Nephron (organoid): ENCODE data around the gene C6orf47.
A peak's percentile ranks its signal among the peaks of the same experiment; 100 is the strongest.

Experiments used
- H3K27ac Mint-ChIP-seq, 3 experiments: 2 replicates each; pipeline ENCODE4 v1.8.0; 2020; ENCODE audit warnings: mixed read lengths in 3 of 3, mild to moderate bottlenecking in 2 of 3, moderate library complexity in 1 of 3
- H3K27me3 Mint-ChIP-seq: 2 replicates; pipeline ENCODE4 v1.8.0; 2021; ENCODE audit warnings: low read depth, mild to moderate bottlenecking, moderate library complexity, mixed read lengths
- H3K36me3 Mint-ChIP-seq: 2 replicates; pipeline ENCODE4 v1.8.0; 2020; ENCODE audit warnings: low read depth, mixed read lengths
- H3K4me1 Mint-ChIP-seq: 2 replicates; pipeline ENCODE4 v1.8.0; 2020; ENCODE audit warnings: mixed read lengths
- H3K4me3 Mint-ChIP-seq, 3 experiments: 2 replicates each; pipeline ENCODE4 v1.8.0; 2020; ENCODE audit warnings: mild to moderate bottlenecking in 3 of 3, mixed read lengths in 3 of 3, moderate library complexity in 2 of 3
- H3K9me3 Mint-ChIP-seq: 2 replicates; pipeline ENCODE4 v1.8.0; 2020; ENCODE audit warnings: mixed read lengths
- TF ChIP-seq, protein P1 (sequence below), 3 experiments: fragments of 200-600 bp; sonication (generic); IDR thresholded peaks; one replicate each; pipeline ENCODE4 v1.5.0; 2021; ENCODE audit warnings: antibody characterized with exemption in 3 of 3; ENCODE audit not compliant: unreplicated experiment in 3 of 3

The C6orf47 gene

DNA sequence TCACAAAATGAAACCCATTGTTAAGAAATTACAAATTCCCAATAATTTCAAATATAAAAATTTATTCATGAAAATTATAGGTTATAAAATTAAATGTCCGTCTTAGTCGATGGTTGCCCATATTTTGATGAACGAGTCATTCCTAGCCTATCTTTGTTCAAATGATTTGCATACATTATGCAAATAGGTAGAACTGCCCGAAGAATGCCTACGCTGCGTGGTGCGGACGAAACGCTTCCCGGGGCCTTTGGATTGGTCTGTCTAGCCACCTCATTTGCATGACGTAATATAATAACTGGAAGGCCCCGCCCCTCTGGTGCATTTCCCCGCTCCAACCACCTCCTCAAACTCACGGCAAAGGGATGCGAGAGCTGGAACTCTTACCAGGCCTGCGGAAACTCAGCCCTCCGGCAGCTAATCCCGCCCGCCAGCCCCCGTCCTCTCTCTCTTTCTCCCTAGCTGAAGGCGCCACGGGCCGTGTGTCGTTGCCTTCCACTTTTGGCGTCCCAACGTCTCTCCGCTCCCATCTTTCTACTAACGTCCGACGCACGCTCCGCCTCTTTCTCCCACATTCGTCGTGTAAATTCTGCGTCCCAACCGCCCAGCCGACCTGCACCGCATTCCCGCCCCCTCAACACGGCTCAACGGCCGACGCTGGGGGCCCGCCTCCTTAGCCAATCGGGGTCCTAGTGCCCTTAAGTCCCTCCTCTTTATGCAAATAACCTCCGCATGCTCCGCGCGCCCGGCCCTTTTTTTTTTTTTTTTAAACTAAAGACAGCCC is 40.6 kb downstream of the C6orf47 start:
- peaks cover 23% of the 10 kb centered on the region for H3K4me1 Mint-ChIP-seq
- no peaks in the 10 kb centered on the region for H3K9me3 Mint-ChIP-seq
- H3K4me3 Mint-ChIP-seq, result peak overlapping the region; percentile 86 to 90 (median 87)
- TF ChIP-seq, protein P1, sequence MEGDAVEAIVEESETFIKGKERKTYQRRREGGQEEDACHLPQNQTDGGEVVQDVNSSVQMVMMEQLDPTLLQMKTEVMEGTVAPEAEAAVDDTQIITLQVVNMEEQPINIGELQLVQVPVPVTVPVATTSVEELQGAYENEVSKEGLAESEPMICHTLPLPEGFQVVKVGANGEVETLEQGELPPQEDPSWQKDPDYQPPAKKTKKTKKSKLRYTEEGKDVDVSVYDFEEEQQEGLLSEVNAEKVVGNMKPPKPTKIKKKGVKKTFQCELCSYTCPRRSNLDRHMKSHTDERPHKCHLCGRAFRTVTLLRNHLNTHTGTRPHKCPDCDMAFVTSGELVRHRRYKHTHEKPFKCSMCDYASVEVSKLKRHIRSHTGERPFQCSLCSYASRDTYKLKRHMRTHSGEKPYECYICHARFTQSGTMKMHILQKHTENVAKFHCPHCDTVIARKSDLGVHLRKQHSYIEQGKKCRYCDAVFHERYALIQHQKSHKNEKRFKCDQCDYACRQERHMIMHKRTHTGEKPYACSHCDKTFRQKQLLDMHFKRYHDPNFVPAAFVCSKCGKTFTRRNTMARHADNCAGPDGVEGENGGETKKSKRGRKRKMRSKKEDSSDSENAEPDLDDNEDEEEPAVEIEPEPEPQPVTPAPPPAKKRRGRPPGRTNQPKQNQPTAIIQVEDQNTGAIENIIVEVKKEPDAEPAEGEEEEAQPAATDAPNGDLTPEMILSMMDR (IDR thresholded peaks at IDR 0.05; ENCODE audit: unreplicated experiment in 3 of 3), result no peak
- H3K27me3 Mint-ChIP-seq, result no peaks in the 10 kb centered on the region
- H3K27ac Mint-ChIP-seq, result peak overlapping the region; percentile 91 to 99 (median 98)
- H3K36me3 Mint-ChIP-seq, result peaks cover 25% of the 10 kb centered on the region

DNA sequence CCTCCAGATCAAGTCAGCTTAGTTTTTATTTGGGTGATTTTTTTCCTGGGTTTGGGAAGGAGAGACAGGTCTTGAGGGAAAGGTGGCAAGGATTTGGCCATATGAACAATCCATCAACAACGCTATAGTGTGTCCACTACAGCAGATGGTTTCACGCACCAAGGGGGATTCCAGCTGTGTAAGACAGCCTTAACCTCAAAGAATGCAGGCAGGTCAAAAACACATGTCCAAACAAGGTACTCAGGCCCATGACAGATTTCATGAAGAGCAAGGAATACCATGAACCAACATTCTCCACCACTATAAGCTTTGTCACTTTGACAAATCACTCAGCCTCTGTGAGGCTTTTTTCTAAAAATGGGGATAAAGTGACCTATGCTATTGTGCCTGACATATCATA is 43.6 kb downstream of the C6orf47 start:
- H3K9me3 Mint-ChIP-seq, result no peaks in the 10 kb centered on the region
- TF ChIP-seq, protein P1 (IDR thresholded peaks at IDR 0.05; ENCODE audit: unreplicated experiment in 3 of 3), result no peak
- peak overlapping the region; percentile 78 to 94 (median 86) for H3K27ac Mint-ChIP-seq
- peaks cover 18% of the 10 kb centered on the region for H3K4me1 Mint-ChIP-seq
- H3K27me3 Mint-ChIP-seq, result no peaks in the 10 kb centered on the region
- H3K36me3 Mint-ChIP-seq, result peaks cover under 1% of the 10 kb centered on the region
- H3K4me3 Mint-ChIP-seq, result peak overlapping the region; percentile 43 to 71 (median 58)

GRCh38 chr6:31615748-31616147 is 44.8 kb downstream of the C6orf47 start:
- peaks cover 20% of the 10 kb centered on the region for H3K4me1 Mint-ChIP-seq
- H3K4me3 Mint-ChIP-seq, result peak overlapping the region; percentile 53 to 69 (median 57)
- no peaks in the 10 kb centered on the region for H3K36me3 Mint-ChIP-seq
- no peaks in the 10 kb centered on the region for H3K27me3 Mint-ChIP-seq
- peak overlapping the region; percentile 78 to 94 (median 86) for H3K27ac Mint-ChIP-seq
- H3K9me3 Mint-ChIP-seq, result no peaks in the 10 kb centered on the region
- TF ChIP-seq, protein P1 (IDR thresholded peaks at IDR 0.05; ENCODE audit: unreplicated experiment in 3 of 3), result no peak

DNA sequence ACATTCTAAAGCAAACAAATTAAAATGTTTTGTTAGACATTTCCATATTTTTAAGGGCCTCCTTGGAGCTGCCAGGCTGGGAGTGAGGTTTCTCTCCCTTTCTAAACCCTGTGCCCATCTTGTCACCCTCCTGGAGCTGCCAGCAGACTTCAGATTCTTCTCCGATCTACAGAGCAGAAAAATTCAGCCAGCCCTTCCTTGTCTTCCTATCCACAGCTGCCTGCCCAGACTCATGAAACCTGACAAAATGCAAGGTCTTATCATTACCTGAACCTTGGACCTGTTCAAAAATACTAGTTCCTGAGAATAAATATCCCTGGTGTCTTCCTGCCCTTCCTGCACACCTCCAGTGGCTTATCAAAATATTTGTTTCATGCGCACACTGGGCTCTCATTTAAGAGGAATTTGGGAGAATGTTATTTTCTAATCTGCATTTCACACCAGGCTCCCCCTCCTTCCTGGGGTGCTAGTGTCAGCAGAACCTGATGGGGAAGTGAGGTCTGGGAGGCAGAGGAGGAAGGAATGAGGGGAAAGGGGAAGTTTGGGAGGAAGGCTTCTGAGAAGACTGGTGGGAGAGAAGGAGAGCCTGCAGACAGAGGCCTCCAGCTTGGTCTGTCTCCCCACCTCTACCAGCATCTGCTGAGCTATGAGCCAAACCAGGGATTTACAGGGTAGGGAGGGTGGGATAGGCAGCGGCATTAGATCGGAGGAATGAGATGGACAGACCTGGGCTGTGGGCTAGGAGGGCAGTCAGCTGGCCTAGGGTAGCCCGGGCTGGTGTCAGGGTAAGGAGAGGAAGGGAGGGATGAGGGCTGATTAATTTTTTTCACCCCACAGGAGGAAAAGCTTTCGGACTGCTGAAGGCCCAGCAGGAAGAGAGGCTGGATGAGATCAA is 45.6 kb downstream of the C6orf47 start, which contains the start of gene AIF1:
AIF1 (plus strand) TSS at position 551 of the 895 bp plus-strand sequence; CDS start at position 647, 96 bp downstream.
- H3K27ac Mint-ChIP-seq, result peak within 1 kb of the TSS; percentile 78 to 94 (median 86)
- H3K27me3 Mint-ChIP-seq, result no peaks in the 10 kb centered on the region
- TF ChIP-seq, protein P1 (IDR thresholded peaks at IDR 0.05; ENCODE audit: unreplicated experiment in 3 of 3), result no peak
- H3K9me3 Mint-ChIP-seq, result no peaks in the 10 kb centered on the region
- peaks cover 24% of the 10 kb centered on the region for H3K4me1 Mint-ChIP-seq
- H3K36me3 Mint-ChIP-seq, result no peaks in the 10 kb centered on the region
- peak within 1 kb of the TSS; percentile 53 to 69 (median 57) for H3K4me3 Mint-ChIP-seq

GRCh38 chr6:31614075-31614619 is 46.4 kb downstream of the C6orf47 start:
- Mint-ChIP-seq H3K27me3 (no peaks in the 10 kb centered on the region), H3K4me3 (no peak overlapping the region), H3K4me1 (peaks cover 29% of the 10 kb centered on the region), H3K36me3 (no peaks in the 10 kb centered on the region), H3K9me3 (no peaks in the 10 kb centered on the region), H3K27ac (peak overlapping the region; percentile 78 to 94 (median 86))
- TF ChIP-seq, protein P1 (IDR thresholded peaks at IDR 0.05; ENCODE audit: unreplicated experiment in 3 of 3), result no peak
